ENCODE measurements around the gene CLCN2. TPM values are rescaled to one million over a fixed set of nuclear protein-coding genes. Genes with fewer than 3 reads are reported as not detected.

CLCN2 gene
- total and polyA plus RNA-seq, 2 donors: 0.85 to 7.0 TPM

DNA sequence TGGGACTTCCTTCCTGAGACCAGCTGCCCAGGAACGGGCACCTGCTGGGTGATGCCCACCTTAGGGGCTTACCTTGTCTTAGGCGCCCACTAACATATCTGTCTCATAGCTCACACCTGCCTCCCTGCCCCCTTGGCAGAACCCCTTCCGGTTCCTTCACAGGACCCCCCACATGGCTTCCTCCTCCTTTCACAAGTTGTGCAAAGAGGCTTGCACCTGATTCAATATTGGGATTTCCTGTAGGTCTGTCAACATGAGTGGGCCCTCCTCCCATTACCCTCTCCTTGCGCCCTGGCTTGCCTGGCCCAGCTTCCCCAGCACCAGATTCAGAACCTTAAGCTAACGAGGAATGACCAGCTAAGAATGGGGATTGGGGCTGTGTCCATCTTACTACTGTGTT, 16.0 kb upstream of the CLCN2 start:
- Histone ChIP-seq H3K27ac (ENCODE audit: low read depth in 1 of 2, low read length in 1 of 2) (no peak overlapping the region), H3K4me3 (ENCODE audit: low read length in 2 of 2) (no peak overlapping the region), H3K4me1 (ENCODE audit: control insufficient read depth in 2 of 2, insufficient read depth in 2 of 2, low read length in 2 of 2) (peaks cover 3 to 18% of the 10 kb centered on the region in 2 donors), H3K27me3 (ENCODE audit: control insufficient read depth in 2 of 2, insufficient read depth in 1 of 2, low read length in 1 of 2) (peaks cover 50 to 71% of the 10 kb centered on the region in 2 donors), H3K36me3 (ENCODE audit: control insufficient read depth in 2 of 2, insufficient read depth in 2 of 2, low read length in 1 of 2) (no peaks in the 10 kb centered on the region), H3K9me3 (ENCODE audit: control insufficient read depth in 2 of 2, insufficient read depth in 1 of 2, low read length in 1 of 2) (no peaks in the 10 kb centered on the region)
- no peak for DNase-seq (ENCODE audit: low read depth in 6 of 9, low spot score in 9 of 9)
- 55% methylated on average over 5 of the region's 5 CpGs for WGBS

DNA sequence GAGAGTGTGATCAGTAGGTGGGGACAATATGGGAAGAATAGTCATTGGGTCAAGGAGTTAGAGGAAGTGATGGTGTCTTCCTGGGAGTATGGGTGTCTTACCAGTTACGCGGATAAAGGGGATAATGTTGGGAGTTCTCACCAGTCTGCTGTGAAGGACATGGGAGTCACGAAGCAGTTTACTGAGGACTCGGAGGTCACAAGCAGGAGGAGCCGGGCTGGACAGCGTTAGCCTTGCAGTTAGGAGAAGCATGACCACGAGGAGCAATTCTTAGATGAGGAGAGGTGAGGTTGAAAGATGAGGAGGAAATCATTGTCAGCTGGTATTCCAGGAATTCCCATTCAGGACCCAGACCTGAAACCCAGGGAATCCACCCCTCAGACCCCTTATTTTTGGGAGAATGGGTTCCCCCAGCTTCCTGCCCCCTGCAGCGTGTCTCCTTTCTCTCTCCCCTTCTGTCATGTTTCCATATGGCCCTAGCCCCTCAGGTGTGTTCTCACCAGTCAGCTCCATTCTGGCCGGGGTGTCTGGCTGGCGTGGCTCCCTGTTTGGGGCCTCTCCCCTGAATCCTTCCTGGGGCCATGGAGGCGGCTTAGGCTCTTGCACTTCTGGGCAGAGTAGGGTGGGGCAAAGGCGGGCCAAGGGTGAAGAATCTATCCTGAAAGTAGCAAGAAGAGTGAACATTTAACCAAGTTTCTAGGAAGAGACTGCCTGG, 14.5 kb upstream of the CLCN2 start:
- WGBS: 91% methylated on average over 12 of the region's 12 CpGs
- DNase-seq (ENCODE audit: low read depth in 6 of 9, low spot score in 9 of 9): no peak
- Histone ChIP-seq H3K4me1 (ENCODE audit: control insufficient read depth in 2 of 2, insufficient read depth in 2 of 2, low read length in 2 of 2) (peaks cover 3 to 13% of the 10 kb centered on the region in 2 donors), H3K36me3 (ENCODE audit: control insufficient read depth in 2 of 2, insufficient read depth in 2 of 2, low read length in 1 of 2) (no peaks in the 10 kb centered on the region), H3K27me3 (ENCODE audit: control insufficient read depth in 2 of 2, insufficient read depth in 1 of 2, low read length in 1 of 2) (peaks cover 41 to 57% of the 10 kb centered on the region in 2 donors), H3K9me3 (ENCODE audit: control insufficient read depth in 2 of 2, insufficient read depth in 1 of 2, low read length in 1 of 2) (no peaks in the 10 kb centered on the region), H3K27ac (ENCODE audit: low read depth in 1 of 2, low read length in 1 of 2) (no peak overlapping the region), H3K4me3 (ENCODE audit: low read length in 2 of 2) (no peak overlapping the region)

DNA sequence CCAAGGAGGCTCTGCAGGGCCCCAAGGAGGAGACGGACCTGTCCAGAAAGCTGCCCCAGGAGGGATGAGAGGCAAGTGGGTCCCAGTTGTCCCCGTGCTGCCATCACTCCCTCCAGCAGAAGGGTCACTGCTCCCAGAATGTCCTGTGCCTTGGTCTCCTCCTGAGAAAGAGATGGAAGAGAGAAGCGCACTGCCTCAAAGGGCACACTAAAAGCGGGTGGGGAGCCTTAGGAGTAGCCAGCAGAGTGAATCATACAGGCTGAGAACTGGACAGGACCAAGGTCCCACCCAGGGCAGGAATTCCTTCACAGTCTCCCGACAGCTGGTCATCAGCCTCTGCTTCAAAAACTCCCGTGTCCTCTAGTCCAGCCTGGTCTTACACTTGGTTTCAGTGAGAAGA, 12.0 kb upstream of the CLCN2 start:
- Histone ChIP-seq H3K4me3 (ENCODE audit: low read length in 2 of 2) (no peak overlapping the region), H3K27me3 (ENCODE audit: control insufficient read depth in 2 of 2, insufficient read depth in 1 of 2, low read length in 1 of 2) (peaks cover 16 to 39% of the 10 kb centered on the region in 2 donors), H3K9me3 (ENCODE audit: control insufficient read depth in 2 of 2, insufficient read depth in 1 of 2, low read length in 1 of 2) (no peaks in the 10 kb centered on the region), H3K27ac (ENCODE audit: low read depth in 1 of 2, low read length in 1 of 2) (no peak overlapping the region), H3K4me1 (ENCODE audit: control insufficient read depth in 2 of 2, insufficient read depth in 2 of 2, low read length in 2 of 2) (peaks cover 0 to 11% of the 10 kb centered on the region in 2 donors), H3K36me3 (ENCODE audit: control insufficient read depth in 2 of 2, insufficient read depth in 2 of 2, low read length in 1 of 2) (peaks cover 4 to 10% of the 10 kb centered on the region in 2 donors)
- DNase-seq (ENCODE audit: low read depth in 6 of 9, low spot score in 9 of 9): no peak
- WGBS: 78% methylated on average over 6 of the region's 6 CpGs

DNA sequence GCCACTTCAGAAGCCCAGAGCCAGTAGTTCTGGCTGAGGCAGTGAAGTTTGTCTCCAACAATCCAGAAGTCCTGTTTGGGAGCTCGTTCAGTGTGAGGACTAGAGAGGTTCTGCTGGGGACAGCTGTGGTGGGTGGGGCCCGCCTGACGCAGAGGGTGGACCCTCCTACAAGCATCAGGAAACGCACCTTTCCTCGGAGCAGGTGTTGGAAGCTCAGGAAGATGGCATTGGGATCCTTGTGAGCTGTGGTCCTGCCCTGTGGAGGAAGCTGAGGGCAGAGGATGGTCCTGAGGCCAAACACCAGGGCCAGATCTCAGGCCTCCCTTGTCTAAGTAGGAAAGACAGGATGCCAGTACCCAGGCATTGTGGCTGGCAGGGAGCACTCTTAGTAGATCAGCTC, 11.5 kb upstream of the CLCN2 start:
- no peak for DNase-seq (ENCODE audit: low read depth in 6 of 9, low spot score in 9 of 9)
- no peak overlapping the region for H3K27ac ChIP-seq (ENCODE audit: low read depth in 1 of 2, low read length in 1 of 2)
- H3K4me1 ChIP-seq (ENCODE audit: control insufficient read depth in 2 of 2, insufficient read depth in 2 of 2, low read length in 2 of 2): peaks cover 0 to 8% of the 10 kb centered on the region in 2 donors
- H3K36me3 ChIP-seq (ENCODE audit: control insufficient read depth in 2 of 2, insufficient read depth in 2 of 2, low read length in 1 of 2): peaks cover 8 to 15% of the 10 kb centered on the region in 2 donors
- H3K9me3 ChIP-seq (ENCODE audit: control insufficient read depth in 2 of 2, insufficient read depth in 1 of 2, low read length in 1 of 2): no peaks in the 10 kb centered on the region
- no peak overlapping the region for H3K4me3 ChIP-seq (ENCODE audit: low read length in 2 of 2)
- H3K27me3 ChIP-seq (ENCODE audit: control insufficient read depth in 2 of 2, insufficient read depth in 1 of 2, low read length in 1 of 2): peaks cover 12 to 34% of the 10 kb centered on the region in 2 donors
- 91% methylated on average over 5 of the region's 5 CpGs for WGBS

DNA sequence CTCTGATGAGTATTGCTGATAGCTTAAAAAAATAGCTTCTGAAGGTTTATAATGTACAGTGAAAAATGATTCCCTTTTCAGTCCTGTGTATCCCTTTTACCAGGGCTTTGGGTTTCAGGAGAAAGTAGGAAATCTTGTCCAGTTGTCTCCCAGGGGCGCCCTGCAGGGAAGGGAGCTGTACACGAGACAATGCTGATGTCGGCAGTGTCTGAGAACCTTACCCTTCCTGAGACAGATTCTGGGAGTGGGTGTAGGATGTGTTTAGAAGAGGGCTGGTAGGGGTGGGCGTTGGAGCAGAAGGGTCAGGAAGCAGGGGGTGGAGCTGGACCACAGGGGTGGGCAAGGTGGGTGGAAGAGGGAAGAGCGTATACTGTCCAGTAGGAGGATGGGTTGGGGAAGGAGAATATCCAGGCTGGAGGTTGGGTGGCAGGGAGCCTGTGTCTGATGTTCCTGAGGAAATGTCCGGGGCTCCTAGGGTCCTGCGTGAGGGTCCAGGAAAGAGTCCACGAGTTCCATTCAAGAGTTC, 11.0 kb upstream of the CLCN2 start:
- WGBS: 90% methylated on average over 8 of the region's 8 CpGs
- Histone ChIP-seq H3K36me3 (ENCODE audit: control insufficient read depth in 2 of 2, insufficient read depth in 2 of 2, low read length in 1 of 2) (peaks cover 11 to 18% of the 10 kb centered on the region in 2 donors), H3K27ac (ENCODE audit: low read depth in 1 of 2, low read length in 1 of 2) (no peak overlapping the region), H3K27me3 (ENCODE audit: control insufficient read depth in 2 of 2, insufficient read depth in 1 of 2, low read length in 1 of 2) (peaks cover 7 to 28% of the 10 kb centered on the region in 2 donors), H3K4me3 (ENCODE audit: low read length in 2 of 2) (no peak overlapping the region), H3K4me1 (ENCODE audit: control insufficient read depth in 2 of 2, insufficient read depth in 2 of 2, low read length in 2 of 2) (peaks cover 0 to 2% of the 10 kb centered on the region in 2 donors), H3K9me3 (ENCODE audit: control insufficient read depth in 2 of 2, insufficient read depth in 1 of 2, low read length in 1 of 2) (no peaks in the 10 kb centered on the region)
- no peak for DNase-seq (ENCODE audit: low read depth in 6 of 9, low spot score in 9 of 9)

DNA sequence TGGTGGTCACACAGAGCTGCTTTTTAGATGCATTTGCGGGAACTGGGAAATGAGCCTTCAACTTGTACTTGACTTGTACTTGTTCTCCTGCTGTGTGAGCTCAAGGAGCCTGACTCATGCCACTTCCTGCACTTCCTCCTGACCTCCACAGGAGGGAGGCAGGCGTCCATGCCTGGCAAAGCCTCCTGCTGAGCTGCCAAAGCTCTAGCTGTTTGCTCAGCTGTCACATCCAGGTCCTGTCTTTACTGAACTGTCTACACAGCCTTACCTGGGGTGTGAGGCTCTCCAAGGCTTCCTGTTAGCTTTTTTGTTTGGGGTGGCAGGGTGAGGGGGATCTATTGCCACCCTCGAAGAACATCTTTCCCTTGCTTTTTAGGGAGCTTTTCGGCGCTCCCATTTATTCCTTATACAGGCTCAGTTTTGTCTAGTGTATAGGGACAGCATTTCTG, 10.2 kb upstream of the CLCN2 start:
- whole genome bisulfite sequencing: 53% methylated on average over 5 of the region's 5 CpGs
- Histone ChIP-seq H3K4me3 (ENCODE audit: low read length in 2 of 2) (no peak overlapping the region), H3K36me3 (ENCODE audit: control insufficient read depth in 2 of 2, insufficient read depth in 2 of 2, low read length in 1 of 2) (peaks cover 16 to 22% of the 10 kb centered on the region in 2 donors), H3K4me1 (ENCODE audit: control insufficient read depth in 2 of 2, insufficient read depth in 2 of 2, low read length in 2 of 2) (no peaks in the 10 kb centered on the region), H3K27me3 (ENCODE audit: control insufficient read depth in 2 of 2, insufficient read depth in 1 of 2, low read length in 1 of 2) (peaks cover 2 to 22% of the 10 kb centered on the region in 2 donors), H3K9me3 (ENCODE audit: control insufficient read depth in 2 of 2, insufficient read depth in 1 of 2, low read length in 1 of 2) (no peaks in the 10 kb centered on the region), H3K27ac (ENCODE audit: low read depth in 1 of 2, low read length in 1 of 2) (no peak overlapping the region)
- DNase-seq (ENCODE audit: low read depth in 6 of 9, low spot score in 9 of 9): peak in 7 of 9 donors; percentile 30 to 79 (median 48)

DNA sequence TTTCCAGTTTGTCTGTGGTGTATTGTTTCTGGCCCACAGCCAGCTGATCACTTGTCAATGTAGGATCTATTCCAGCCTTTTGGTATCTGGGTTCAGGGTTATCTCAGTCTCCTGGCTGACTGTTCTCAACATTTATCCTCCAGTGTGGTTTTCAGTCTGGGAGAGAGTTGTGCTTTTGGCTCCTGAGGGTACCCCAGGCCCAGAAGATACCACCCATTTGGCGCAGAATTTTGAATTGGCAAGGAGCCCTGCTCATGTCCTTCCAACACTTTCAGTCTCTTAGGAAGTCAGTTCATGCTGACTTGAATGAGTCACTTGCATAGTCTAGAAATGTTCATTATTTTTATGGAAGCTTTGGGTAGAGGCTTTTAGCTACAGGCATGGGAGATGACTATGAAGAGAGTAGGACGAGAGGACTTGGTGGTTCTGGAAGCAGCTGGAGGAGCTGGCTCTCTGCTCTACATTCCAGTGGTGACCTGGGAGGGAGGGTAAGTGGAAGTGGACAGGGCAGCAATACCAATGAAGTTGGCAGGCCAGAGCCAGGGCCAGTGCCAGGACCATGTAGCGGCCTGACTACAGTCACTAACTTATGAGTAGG, 7.3 kb upstream of the CLCN2 start:
- no peak overlapping the region for H3K27ac ChIP-seq (ENCODE audit: low read depth in 1 of 2, low read length in 1 of 2)
- WGBS: 93% methylated on average over 3 of the region's 3 CpGs
- no peak for DNase-seq (ENCODE audit: low read depth in 6 of 9, low spot score in 9 of 9)
- peaks cover 16 to 35% of the 10 kb centered on the region in 2 donors for H3K36me3 ChIP-seq (ENCODE audit: control insufficient read depth in 2 of 2, insufficient read depth in 2 of 2, low read length in 1 of 2)
- H3K4me3 ChIP-seq (ENCODE audit: low read length in 2 of 2): no peak overlapping the region
- H3K4me1 ChIP-seq (ENCODE audit: control insufficient read depth in 2 of 2, insufficient read depth in 2 of 2, low read length in 2 of 2): peaks cover 0 to 5% of the 10 kb centered on the region in 2 donors
- H3K27me3 ChIP-seq (ENCODE audit: control insufficient read depth in 2 of 2, insufficient read depth in 1 of 2, low read length in 1 of 2): peaks cover 0 to 12% of the 10 kb centered on the region in 2 donors
- H3K9me3 ChIP-seq (ENCODE audit: control insufficient read depth in 2 of 2, insufficient read depth in 1 of 2, low read length in 1 of 2): no peaks in the 10 kb centered on the region

DNA sequence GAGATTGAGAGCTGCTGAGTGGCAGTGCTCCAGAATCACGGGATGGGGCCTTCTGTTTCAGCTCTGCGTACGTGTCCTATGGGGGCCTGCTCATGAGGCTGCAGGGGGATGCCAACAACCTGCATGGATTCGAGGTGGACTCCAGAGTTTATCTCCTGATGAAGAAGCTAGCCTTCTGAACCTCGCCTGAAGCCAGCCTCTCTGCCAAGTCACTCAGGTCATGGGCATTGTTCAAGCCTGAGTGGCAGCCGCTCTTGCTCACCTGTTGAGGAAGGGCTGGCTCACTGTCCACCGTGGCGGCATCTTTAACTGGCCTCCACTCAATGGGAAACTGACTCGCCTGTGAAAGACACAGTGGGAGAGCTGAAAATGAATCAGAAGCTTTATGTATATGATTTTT, 6.7 kb upstream of the CLCN2 start:
- no peak for DNase-seq (ENCODE audit: low read depth in 6 of 9, low spot score in 9 of 9)
- Histone ChIP-seq H3K27ac (ENCODE audit: low read depth in 1 of 2, low read length in 1 of 2) (no peak overlapping the region), H3K36me3 (ENCODE audit: control insufficient read depth in 2 of 2, insufficient read depth in 2 of 2, low read length in 1 of 2) (peaks cover 16 to 35% of the 10 kb centered on the region in 2 donors), H3K4me1 (ENCODE audit: control insufficient read depth in 2 of 2, insufficient read depth in 2 of 2, low read length in 2 of 2) (peaks cover 0 to 7% of the 10 kb centered on the region in 2 donors), H3K9me3 (ENCODE audit: control insufficient read depth in 2 of 2, insufficient read depth in 1 of 2, low read length in 1 of 2) (peaks cover 0 to 2% of the 10 kb centered on the region in 2 donors), H3K27me3 (ENCODE audit: control insufficient read depth in 2 of 2, insufficient read depth in 1 of 2, low read length in 1 of 2) (peaks cover 0 to 6% of the 10 kb centered on the region in 2 donors), H3K4me3 (ENCODE audit: low read length in 2 of 2) (no peak overlapping the region)
- WGBS: 97% methylated on average over 9 of the region's 9 CpGs

DNA sequence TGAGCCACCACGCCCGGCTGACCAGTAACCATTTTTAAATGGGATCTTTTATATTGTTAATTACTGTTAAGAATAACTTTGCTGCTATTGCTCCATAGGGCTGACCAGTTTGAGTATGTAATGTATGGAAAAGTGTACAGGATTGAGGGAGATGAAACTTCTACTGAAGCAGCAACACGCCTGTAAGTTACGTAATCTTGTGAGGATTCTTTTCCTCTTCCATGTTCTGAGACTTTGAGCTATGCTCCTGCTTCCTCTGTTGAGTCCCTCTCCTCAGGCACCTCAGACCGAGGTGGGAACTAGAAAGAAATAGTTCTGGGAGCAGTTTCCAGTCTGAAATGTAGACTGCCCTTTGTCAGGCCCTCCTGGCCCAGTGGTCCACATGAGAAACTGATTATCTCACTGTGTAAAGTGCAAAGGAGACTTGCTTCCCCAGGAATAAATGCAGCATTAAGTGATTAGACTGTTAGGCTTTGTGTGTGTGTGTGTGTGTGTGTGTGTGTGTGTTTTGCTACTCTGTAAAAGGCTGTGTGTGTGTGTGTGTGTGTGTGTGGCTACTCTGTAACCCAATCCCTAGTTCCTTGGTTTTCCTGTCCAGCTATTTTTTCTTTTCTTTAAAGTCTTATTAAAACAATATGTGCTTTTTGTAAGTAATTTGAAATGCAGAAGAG, 5.3 kb upstream of the CLCN2 start:
- DNase-seq (ENCODE audit: low read depth in 6 of 9, low spot score in 9 of 9): no peak
- WGBS: 97% methylated on average over 5 of the region's 5 CpGs

More for the DNA sequence above, 5.3 kb upstream of the CLCN2 start:
- Histone ChIP-seq H3K36me3 (ENCODE audit: control insufficient read depth in 2 of 2, insufficient read depth in 2 of 2, low read length in 1 of 2) (peaks cover 16 to 35% of the 10 kb centered on the region in 2 donors), H3K9me3 (ENCODE audit: control insufficient read depth in 2 of 2, insufficient read depth in 1 of 2, low read length in 1 of 2) (peaks cover 0 to 2% of the 10 kb centered on the region in 2 donors), H3K4me1 (ENCODE audit: control insufficient read depth in 2 of 2, insufficient read depth in 2 of 2, low read length in 2 of 2) (peaks cover 3 to 12% of the 10 kb centered on the region in 2 donors), H3K27ac (ENCODE audit: low read depth in 1 of 2, low read length in 1 of 2) (no peak overlapping the region), H3K4me3 (ENCODE audit: low read length in 2 of 2) (no peak overlapping the region), H3K27me3 (ENCODE audit: control insufficient read depth in 2 of 2, insufficient read depth in 1 of 2, low read length in 1 of 2) (peaks cover 0 to 9% of the 10 kb centered on the region in 2 donors)
